H9 (cell line): ENCODE measurements around the gene ABLIM3. TPM values are rescaled to one million over a fixed set of nuclear protein-coding genes. Genes with fewer than 3 reads are reported as not detected.

Experiments used
- DNase-seq: peaks from one replicate; pipeline ENCODE4 v3.0.0-alpha.2; 2017
- H2AFZ ChIP-seq: one replicate; pipeline ENCODE4 v1.6.1; 2013; ENCODE audit warnings: mild to moderate bottlenecking, low read length, control low read depth, moderate library complexity
- H2AK5ac ChIP-seq: 2 replicates; pipeline ENCODE4 v1.6.1; 2013; ENCODE audit warnings: low read length, control low read depth, mixed read lengths; ENCODE audit not compliant: insufficient read length
- H2BK120ac ChIP-seq: one replicate; pipeline ENCODE4 v1.6.1; 2013; ENCODE audit warnings: low read depth, mild to moderate bottlenecking, low read length, control low read depth, inconsistent platforms; ENCODE audit not compliant: poor library complexity, severe bottlenecking
- H2BK12ac ChIP-seq: 2 replicates; pipeline ENCODE4 v1.6.1; 2013; ENCODE audit warnings: low read length, control low read depth, mixed read lengths, low read depth; ENCODE audit not compliant: insufficient read length
- H2BK15ac ChIP-seq: 2 replicates; pipeline ENCODE4 v1.6.1; 2013; ENCODE audit warnings: low read depth, low read length, control low read depth
- H2BK20ac ChIP-seq: one replicate; pipeline ENCODE4 v1.6.1; 2013; ENCODE audit warnings: low read depth, mild to moderate bottlenecking, low read length, control low read depth, inconsistent platforms; ENCODE audit not compliant: poor library complexity, severe bottlenecking
- H2BK5ac ChIP-seq: 2 replicates; pipeline ENCODE4 v1.6.1; 2013; ENCODE audit warnings: low read length, control low read depth, mixed read lengths; ENCODE audit not compliant: insufficient read length
- H3K14ac ChIP-seq: 2 replicates; pipeline ENCODE4 v1.6.1; 2013; ENCODE audit warnings: low read length, control low read depth; ENCODE audit not compliant: insufficient read depth
- H3K18ac ChIP-seq: 2 replicates; pipeline ENCODE4 v1.6.1; 2013; ENCODE audit warnings: low read depth, mild to moderate bottlenecking, mixed read lengths, low read length, control low read depth; ENCODE audit not compliant: insufficient read length
- H3K23ac ChIP-seq: 2 replicates; pipeline ENCODE4 v1.6.1; 2013; ENCODE audit warnings: low read length, control low read depth, mixed read lengths, low read depth; ENCODE audit not compliant: insufficient read length
- H3K23me2 ChIP-seq: 2 replicates; pipeline ENCODE4 v1.6.1; 2013; ENCODE audit warnings: low read depth, mild to moderate bottlenecking, mixed read lengths, low read length, control low read depth; ENCODE audit not compliant: insufficient read length, poor library complexity, severe bottlenecking
- H3K27ac ChIP-seq: 2 replicates; pipeline ENCODE4 v1.5.1; 2013; ENCODE audit warnings: low read length, control low read depth, mixed read lengths, low read depth; ENCODE audit not compliant: insufficient read length
- H3K27me3 ChIP-seq: 2 replicates; pipeline ENCODE4 v1.6.1; 2013; ENCODE audit warnings: low read length, control low read depth, inconsistent platforms; ENCODE audit not compliant: insufficient read depth
- H3K4ac ChIP-seq: 2 replicates; pipeline ENCODE4 v1.6.1; 2013; ENCODE audit warnings: low read depth, mild to moderate bottlenecking, control low read depth, inconsistent platforms, low read length, moderate library complexity
- H3K4me1 ChIP-seq: 2 replicates; pipeline ENCODE4 v1.6.1; 2013; ENCODE audit warnings: low read length, control low read depth, inconsistent platforms; ENCODE audit not compliant: insufficient read depth
- H3K4me2 ChIP-seq: 2 replicates; pipeline ENCODE4 v1.6.1; 2013; ENCODE audit warnings: low read length, control low read depth, mixed read lengths; ENCODE audit not compliant: insufficient read length, insufficient read depth
- H3K56ac ChIP-seq: 2 replicates; pipeline ENCODE4 v1.6.1; 2013; ENCODE audit warnings: low read depth, mild to moderate bottlenecking, mixed read lengths, low read length, control low read depth; ENCODE audit not compliant: insufficient read length
- H3K79me1 ChIP-seq: 2 replicates; pipeline ENCODE4 v1.6.1; 2013; ENCODE audit warnings: low read depth, mild to moderate bottlenecking, moderate library complexity, low read length, control low read depth, inconsistent platforms; ENCODE audit not compliant: insufficient read depth, poor library complexity, severe bottlenecking
- H3K79me2 ChIP-seq: 2 replicates; pipeline ENCODE4 v1.6.1; 2013; ENCODE audit warnings: low read length, control low read depth, inconsistent platforms; ENCODE audit not compliant: insufficient read depth
- H3K9ac ChIP-seq: 2 replicates; pipeline ENCODE4 v1.6.1; 2013; ENCODE audit warnings: low read length, control low read depth, mixed read lengths; ENCODE audit not compliant: insufficient read length; ENCODE audit errors: extremely low read depth
- H3K9me3 ChIP-seq: one replicate; pipeline ENCODE4 v1.6.1; 2013; ENCODE audit warnings: low read depth, low read length, inconsistent platforms; ENCODE audit not compliant: control insufficient read depth
- H3T11ph ChIP-seq: one replicate; pipeline ENCODE4 v1.6.1; 2013; ENCODE audit warnings: mild to moderate bottlenecking, low read length, control low read depth, inconsistent platforms
- H4K20me1 ChIP-seq: one replicate; pipeline ENCODE4 v1.6.1; 2013; ENCODE audit not compliant: control insufficient read depth, insufficient read length, insufficient read depth
- H4K5ac ChIP-seq: 2 replicates; pipeline ENCODE4 v1.6.1; 2013; ENCODE audit warnings: low read depth, mild to moderate bottlenecking, mixed read lengths, low read length, control low read depth; ENCODE audit not compliant: insufficient read length
- H4K8ac ChIP-seq: replicated peaks from 2 replicates; pipeline ENCODE4 v1.6.1; 2013; ENCODE audit warnings: low read length, control low read depth, mixed read lengths, low read depth; ENCODE audit not compliant: insufficient read length
- H4K91ac ChIP-seq: 2 replicates; pipeline ENCODE4 v1.6.1; 2013; ENCODE audit warnings: low read depth, mild to moderate bottlenecking, moderate library complexity, mixed read lengths, low read length, control low read depth; ENCODE audit not compliant: insufficient read length
- H3K27ac Mint-ChIP-seq, 3 experiments: 2 replicates in 2 of 3; 3 replicates in 1 of 3; pipeline ENCODE4 v1.8.0; 2020 to 2021; ENCODE audit warnings: mixed read lengths in 3 of 3, mild to moderate bottlenecking in 1 of 3, moderate library complexity in 1 of 3
- H3K27me3 Mint-ChIP-seq: 2 replicates; pipeline ENCODE4 v1.8.0; 2021; ENCODE audit warnings: low read depth, mild to moderate bottlenecking, moderate library complexity, mixed read lengths
- H3K36me3 Mint-ChIP-seq, 3 experiments: 2 replicates in 2 of 3; 3 replicates in 1 of 3; pipeline ENCODE4 v1.8.0; 2020 to 2021; ENCODE audit warnings: low read depth in 3 of 3, mixed read lengths in 3 of 3; ENCODE audit not compliant: insufficient read depth in 1 of 3
- H3K4me1 Mint-ChIP-seq, 2 experiments: 2 replicates each; pipeline ENCODE4 v1.8.0; 2020; ENCODE audit warnings: mixed read lengths in 2 of 2
- H3K4me3 Mint-ChIP-seq, 2 experiments: 2 replicates in 1 of 2; 3 replicates in 1 of 2; pipeline ENCODE4 v1.8.0; 2020 to 2021; ENCODE audit warnings: mild to moderate bottlenecking in 2 of 2, mixed read lengths in 2 of 2, moderate library complexity in 1 of 2
- H3K9me3 Mint-ChIP-seq, 2 experiments: 2 replicates in 1 of 2; 3 replicates in 1 of 2; pipeline ENCODE4 v1.8.0; 2020; ENCODE audit warnings: mild to moderate bottlenecking in 2 of 2, mixed read lengths in 2 of 2, moderate library complexity in 1 of 2
- total RNA-seq: library from RNA; stranded (reverse); gene quantifications from 2 replicates; pipeline ENCODE4 v1.2.1, GENCODE V29; 2021
- TF ChIP-seq, protein P1 (sequence below): fragments of 200-600 bp; sonication (generic); conservative IDR thresholded peaks from 3 replicates; pipeline ENCODE4 v1.8.0; 2021; ENCODE audit warnings: antibody characterized with exemption, mild to moderate bottlenecking

The ABLIM3 gene
- total RNA-seq, 1 experiment from 2014 or later, result 0.20 TPM

DNA sequence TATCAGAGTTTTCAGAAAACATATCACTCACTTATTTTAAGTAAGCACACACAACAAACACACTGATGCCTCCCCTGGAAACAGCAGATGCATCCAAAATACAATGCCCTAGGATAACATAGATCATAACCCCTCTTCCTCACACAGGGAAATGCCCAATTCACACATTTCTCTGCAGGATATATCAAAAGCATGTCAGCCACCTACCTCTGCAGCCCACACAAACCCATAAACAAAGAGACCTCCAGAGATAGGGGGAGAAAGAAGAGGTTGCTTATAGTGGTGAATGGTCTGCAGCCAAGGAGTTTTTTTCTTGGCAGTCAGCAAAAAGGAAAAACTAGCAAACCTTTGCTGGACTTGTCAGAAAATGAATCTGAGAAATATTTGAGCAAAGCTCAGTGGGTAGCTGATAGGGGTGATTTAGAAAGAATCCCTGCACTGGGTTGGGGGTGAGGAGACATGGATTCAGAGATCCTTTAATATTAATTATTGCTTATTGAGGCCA is 36.1 kb downstream of the ABLIM3 start:
- H3K4me3 Mint-ChIP-seq, result no peak overlapping the region
- H2BK20ac ChIP-seq, result no peak overlapping the region
- H2BK15ac ChIP-seq, result no peak overlapping the region
- no peaks in the 10 kb centered on the region for H3K79me2 ChIP-seq
- no peak overlapping the region for H3K23ac ChIP-seq
- no peak overlapping the region for H3K56ac ChIP-seq
- no peaks in the 10 kb centered on the region for H3K27me3 ChIP-seq
- no peaks in the 10 kb centered on the region for H4K20me1 ChIP-seq
- H4K5ac ChIP-seq, result no peak overlapping the region
- DNase-seq, result no peak
- H3K4me1 ChIP-seq, result no peaks in the 10 kb centered on the region
- H2AFZ ChIP-seq, result no peak overlapping the region
- no peak overlapping the region for H3K4me2 ChIP-seq
- no peaks in the 10 kb centered on the region; the same call in none of the 2 replicates for H3K27me3 Mint-ChIP-seq
- H3K4ac ChIP-seq, result no peak overlapping the region
- no peak overlapping the region for H3K9ac ChIP-seq
- H3K27ac ChIP-seq, result no peak overlapping the region
- H3K9me3 Mint-ChIP-seq, result no peaks in the 10 kb centered on the region
- no peak overlapping the region for H3K14ac ChIP-seq
- TF ChIP-seq, protein P1, sequence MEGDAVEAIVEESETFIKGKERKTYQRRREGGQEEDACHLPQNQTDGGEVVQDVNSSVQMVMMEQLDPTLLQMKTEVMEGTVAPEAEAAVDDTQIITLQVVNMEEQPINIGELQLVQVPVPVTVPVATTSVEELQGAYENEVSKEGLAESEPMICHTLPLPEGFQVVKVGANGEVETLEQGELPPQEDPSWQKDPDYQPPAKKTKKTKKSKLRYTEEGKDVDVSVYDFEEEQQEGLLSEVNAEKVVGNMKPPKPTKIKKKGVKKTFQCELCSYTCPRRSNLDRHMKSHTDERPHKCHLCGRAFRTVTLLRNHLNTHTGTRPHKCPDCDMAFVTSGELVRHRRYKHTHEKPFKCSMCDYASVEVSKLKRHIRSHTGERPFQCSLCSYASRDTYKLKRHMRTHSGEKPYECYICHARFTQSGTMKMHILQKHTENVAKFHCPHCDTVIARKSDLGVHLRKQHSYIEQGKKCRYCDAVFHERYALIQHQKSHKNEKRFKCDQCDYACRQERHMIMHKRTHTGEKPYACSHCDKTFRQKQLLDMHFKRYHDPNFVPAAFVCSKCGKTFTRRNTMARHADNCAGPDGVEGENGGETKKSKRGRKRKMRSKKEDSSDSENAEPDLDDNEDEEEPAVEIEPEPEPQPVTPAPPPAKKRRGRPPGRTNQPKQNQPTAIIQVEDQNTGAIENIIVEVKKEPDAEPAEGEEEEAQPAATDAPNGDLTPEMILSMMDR, result no peak
- no peaks in the 10 kb centered on the region for H3K9me3 ChIP-seq
- no peak overlapping the region for H2BK5ac ChIP-seq
- H3K36me3 Mint-ChIP-seq, result no peaks in the 10 kb centered on the region
- H3K27ac Mint-ChIP-seq, result no peak overlapping the region
- H3K18ac ChIP-seq, result no peak overlapping the region
- H4K91ac ChIP-seq, result no peak overlapping the region
- H2AK5ac ChIP-seq, result no peak overlapping the region
- H2BK120ac ChIP-seq, result no peak overlapping the region
- no peak overlapping the region for H4K8ac ChIP-seq
- no peaks in the 10 kb centered on the region for H3K23me2 ChIP-seq
- no peak overlapping the region for H3T11ph ChIP-seq
- H3K79me1 ChIP-seq, result no peaks in the 10 kb centered on the region
- peaks cover 0 to 10% of the 10 kb centered on the region in 2 experiments; a peak in 2 of 4 replicates for H3K4me1 Mint-ChIP-seq
- H2BK12ac ChIP-seq, result no peak overlapping the region
